Measurements from ENCODE around the gene PRR5L.

DNA sequence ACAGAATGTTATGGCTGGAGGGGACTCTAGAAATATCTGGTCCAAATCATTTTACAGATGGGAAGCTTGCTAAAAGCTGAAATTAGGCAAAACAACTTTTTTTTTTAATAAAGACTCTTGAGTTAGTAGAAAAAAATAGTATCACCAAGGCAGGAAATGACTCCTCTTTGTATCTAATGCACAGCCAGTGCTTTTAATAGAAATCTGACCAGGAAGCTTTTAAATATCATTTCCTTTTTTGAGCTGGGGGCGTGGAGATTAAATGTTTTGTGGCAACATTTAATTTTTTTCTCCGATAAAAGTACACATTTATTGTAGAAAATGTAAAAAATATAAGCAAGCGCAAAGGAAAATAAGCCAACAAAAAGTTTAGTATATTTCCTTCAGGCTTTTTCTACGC, 191.5 kb downstream of the PRR5L start:
- TF ChIP-seq, protein P1, sequence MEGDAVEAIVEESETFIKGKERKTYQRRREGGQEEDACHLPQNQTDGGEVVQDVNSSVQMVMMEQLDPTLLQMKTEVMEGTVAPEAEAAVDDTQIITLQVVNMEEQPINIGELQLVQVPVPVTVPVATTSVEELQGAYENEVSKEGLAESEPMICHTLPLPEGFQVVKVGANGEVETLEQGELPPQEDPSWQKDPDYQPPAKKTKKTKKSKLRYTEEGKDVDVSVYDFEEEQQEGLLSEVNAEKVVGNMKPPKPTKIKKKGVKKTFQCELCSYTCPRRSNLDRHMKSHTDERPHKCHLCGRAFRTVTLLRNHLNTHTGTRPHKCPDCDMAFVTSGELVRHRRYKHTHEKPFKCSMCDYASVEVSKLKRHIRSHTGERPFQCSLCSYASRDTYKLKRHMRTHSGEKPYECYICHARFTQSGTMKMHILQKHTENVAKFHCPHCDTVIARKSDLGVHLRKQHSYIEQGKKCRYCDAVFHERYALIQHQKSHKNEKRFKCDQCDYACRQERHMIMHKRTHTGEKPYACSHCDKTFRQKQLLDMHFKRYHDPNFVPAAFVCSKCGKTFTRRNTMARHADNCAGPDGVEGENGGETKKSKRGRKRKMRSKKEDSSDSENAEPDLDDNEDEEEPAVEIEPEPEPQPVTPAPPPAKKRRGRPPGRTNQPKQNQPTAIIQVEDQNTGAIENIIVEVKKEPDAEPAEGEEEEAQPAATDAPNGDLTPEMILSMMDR (IDR thresholded peaks at IDR 0.05 in 2 of 3, conservative IDR thresholded peaks at IDR 0.05 in 1 of 3; ENCODE audit: insufficient read depth in 2 of 3, low read depth in 1 of 3, low read length in 3 of 3): no peak
- TF ChIP-seq, protein P2, sequence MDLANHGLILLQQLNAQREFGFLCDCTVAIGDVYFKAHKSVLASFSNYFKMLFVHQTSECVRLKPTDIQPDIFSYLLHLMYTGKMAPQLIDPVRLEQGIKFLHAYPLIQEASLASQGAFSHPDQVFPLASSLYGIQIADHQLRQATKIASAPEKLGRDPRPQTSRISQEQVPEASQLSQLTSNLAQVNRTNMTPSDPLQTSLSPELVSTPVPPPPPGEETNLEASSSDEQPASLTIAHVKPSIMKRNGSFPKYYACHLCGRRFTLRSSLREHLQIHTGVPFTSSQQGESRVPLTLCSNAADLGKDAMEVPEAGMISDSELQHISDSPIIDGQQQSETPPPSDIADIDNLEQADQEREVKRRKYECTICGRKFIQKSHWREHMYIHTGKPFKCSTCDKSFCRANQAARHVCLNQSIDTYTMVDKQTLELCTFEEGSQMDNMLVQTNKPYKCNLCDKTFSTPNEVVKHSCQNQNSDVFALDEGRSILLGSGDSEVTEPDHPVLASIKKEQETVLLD (IDR thresholded peaks at IDR 0.05): no peak
- TF ChIP-seq, protein P3, sequence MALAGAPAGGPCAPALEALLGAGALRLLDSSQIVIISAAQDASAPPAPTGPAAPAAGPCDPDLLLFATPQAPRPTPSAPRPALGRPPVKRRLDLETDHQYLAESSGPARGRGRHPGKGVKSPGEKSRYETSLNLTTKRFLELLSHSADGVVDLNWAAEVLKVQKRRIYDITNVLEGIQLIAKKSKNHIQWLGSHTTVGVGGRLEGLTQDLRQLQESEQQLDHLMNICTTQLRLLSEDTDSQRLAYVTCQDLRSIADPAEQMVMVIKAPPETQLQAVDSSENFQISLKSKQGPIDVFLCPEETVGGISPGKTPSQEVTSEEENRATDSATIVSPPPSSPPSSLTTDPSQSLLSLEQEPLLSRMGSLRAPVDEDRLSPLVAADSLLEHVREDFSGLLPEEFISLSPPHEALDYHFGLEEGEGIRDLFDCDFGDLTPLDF (CRISPR knock-in tag; IDR thresholded peaks at IDR 0.05): no peak
- TF ChIP-seq, protein P4, sequence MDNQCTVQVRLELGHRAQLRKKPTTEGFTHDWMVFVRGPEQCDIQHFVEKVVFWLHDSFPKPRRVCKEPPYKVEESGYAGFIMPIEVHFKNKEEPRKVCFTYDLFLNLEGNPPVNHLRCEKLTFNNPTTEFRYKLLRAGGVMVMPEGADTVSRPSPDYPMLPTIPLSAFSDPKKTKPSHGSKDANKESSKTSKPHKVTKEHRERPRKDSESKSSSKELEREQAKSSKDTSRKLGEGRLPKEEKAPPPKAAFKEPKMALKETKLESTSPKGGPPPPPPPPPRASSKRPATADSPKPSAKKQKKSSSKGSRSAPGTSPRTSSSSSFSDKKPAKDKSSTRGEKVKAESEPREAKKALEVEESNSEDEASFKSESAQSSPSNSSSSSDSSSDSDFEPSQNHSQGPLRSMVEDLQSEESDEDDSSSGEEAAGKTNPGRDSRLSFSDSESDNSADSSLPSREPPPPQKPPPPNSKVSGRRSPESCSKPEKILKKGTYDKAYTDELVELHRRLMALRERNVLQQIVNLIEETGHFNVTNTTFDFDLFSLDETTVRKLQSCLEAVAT (IDR thresholded peaks at IDR 0.05): no peak
- TF ChIP-seq NFXL1 (CRISPR knock-in tag; IDR thresholded peaks at IDR 0.05) (no peak), ADNP (tag; IDR thresholded peaks at IDR 0.05) (no peak), EZH2 (IDR thresholded peaks at IDR 0.05; ENCODE audit: borderline replicate concordance, low read depth, low read length) (no peak), PTBP1 (IDR thresholded peaks at IDR 0.05; ENCODE audit: low read depth, low read length) (no peak)

Data from K562 (cell line).